Caco-2 (cell line): ENCODE results near the gene ARSK. TPM values are rescaled to one million over a fixed set of nuclear protein-coding genes. Genes with fewer than 3 reads are reported as not detected.

Experiments
- BruUV-seq: library from RNA; stranded (reverse); fragments of 400-500 nt; replicated peaks from 2 replicates; lab custom pipeline; 2021; lab: Mats Ljungman, UMichigan
- CTCF ChIA-PET: fragments of 300-600 bp; sonication (Branson Sonifier 250); formaldehyde crosslinking; loops from one replicate; lab custom pipeline; 2022; ENCODE audit warnings: antibody characterized with exemption; lab: Charles Lee
- POLR2A ChIA-PET: fragments of 300-600 bp; sonication (Branson Sonifier 250); formaldehyde crosslinking; loops from one replicate; lab custom pipeline; 2022; ENCODE audit warnings: antibody characterized with exemption; lab: Charles Lee
- DNase-seq, 2 experiments: peaks; one replicate each; pipeline versions ENCODE4 v3.0.0 to v3.0.0-alpha.2; 2020 to 2022
- H3K27me3 ChIP-seq: replicated peaks from 2 replicates; pipeline ENCODE4 v1.6.0; 2011; ENCODE audit warnings: low read length; ENCODE audit not compliant: control insufficient read depth, insufficient read depth
- H3K36me3 ChIP-seq: 2 replicates; pipeline ENCODE4 v1.5.1; 2011; ENCODE audit warnings: low read length; ENCODE audit not compliant: control insufficient read depth, insufficient read depth
- H3K4me1 ChIP-seq: fragments of 250-450 bp; sonication (Bioruptor Pico); 2 replicates; pipeline ENCODE4 v1.5.1; 2020; ENCODE audit warnings: mild to moderate bottlenecking
- H3K4me3 ChIP-seq: 2 replicates; pipeline ENCODE4 v1.5.1; 2011; ENCODE audit warnings: low read depth, mild to moderate bottlenecking, control low read depth, low read length
- H3K9me3 ChIP-seq: fragments of 250-450 bp; sonication (Bioruptor Pico); 2 replicates; pipeline ENCODE4 v1.5.1; 2020; ENCODE audit warnings: mild to moderate bottlenecking, moderate library complexity
- H3K27ac Mint-ChIP-seq: one replicate; pipeline ENCODE4 v1.8.0; 2022; ENCODE audit warnings: mixed read lengths; ENCODE audit not compliant: unreplicated experiment
- H3K27me3 Mint-ChIP-seq: one replicate; pipeline ENCODE4 v1.8.0; 2022; ENCODE audit warnings: mixed read lengths; ENCODE audit not compliant: insufficient read depth, unreplicated experiment
- H3K36me3 Mint-ChIP-seq: one replicate; pipeline ENCODE4 v1.8.0; 2022; ENCODE audit warnings: mild to moderate bottlenecking, mixed read lengths; ENCODE audit not compliant: insufficient read depth, unreplicated experiment
- H3K4me1 Mint-ChIP-seq: one replicate; pipeline ENCODE4 v1.8.0; 2022; ENCODE audit warnings: low read depth, mixed read lengths; ENCODE audit not compliant: unreplicated experiment
- H3K4me3 Mint-ChIP-seq: one replicate; pipeline ENCODE4 v1.8.0; 2022; ENCODE audit warnings: mild to moderate bottlenecking, moderate library complexity, mixed read lengths; ENCODE audit not compliant: unreplicated experiment
- H3K9me3 Mint-ChIP-seq: one replicate; pipeline ENCODE4 v1.8.0; 2022; ENCODE audit warnings: mixed read lengths; ENCODE audit not compliant: unreplicated experiment
- CTCF ChIP-seq, 2 experiments: fragments of 200-600 bp in 1 of 2; IDR thresholded peaks; 1 replicate in 1 of 2; 2 replicates in 1 of 2; pipeline versions ENCODE4 v1.5.1 to v1.8.0; 2011 to 2022; ENCODE audit warnings: antibody characterized with exemption in 1 of 2, control low read depth in 1 of 2, inconsistent platforms in 1 of 2, low read depth in 1 of 2, low read length in 1 of 2, mild to moderate bottlenecking in 1 of 2, moderate library complexity in 1 of 2; ENCODE audit not compliant: insufficient read depth in 1 of 2, severe bottlenecking in 1 of 2, unreplicated experiment in 1 of 2
- intact Hi-C: fragments of 100-400 bp; cut with micrococcal nuclease; formaldehyde crosslinking; loops from one replicate; pipeline ENCODE4 v1.10.0; 2022; ENCODE audit not compliant: unreplicated experiment
- total RNA-seq: library from RNA; stranded (reverse); gene quantifications from 2 replicates; pipeline ENCODE4 v1.2.3, GENCODE V29; 2022

Gene ARSK
- total RNA-seq, 1 experiment from 2014 or later = 5.0 TPM

- intact Hi-C loops = no loop called here
- H3K36me3 ChIP-seq = no peaks in the 10 kb centered on the region
- Mint-ChIP-seq H3K4me3 (no peak overlapping the region), H3K4me1 (peaks cover 11% of the 10 kb centered on the region), H3K27ac (no peak overlapping the region), H3K9me3 (peaks cover 5% of the 10 kb centered on the region), H3K36me3 (no peaks in the 10 kb centered on the region), H3K27me3 (no peaks in the 10 kb centered on the region)
- no peaks in the 10 kb centered on the region for H3K9me3 ChIP-seq
- H3K4me3 ChIP-seq = no peak overlapping the region
- no peak for DNase-seq
- CTCF ChIA-PET = no interaction called here
- TF ChIP-seq CTCF (IDR thresholded peaks at IDR 0.05; ENCODE audit: insufficient read depth in 1 of 2, low read depth in 1 of 2, low read length in 1 of 2, severe bottlenecking in 1 of 2, unreplicated experiment in 1 of 2) = no peak
- no peaks in the 10 kb centered on the region for H3K27me3 ChIP-seq
- peaks cover 4% of the 10 kb centered on the region; the same call in 1 of the 2 replicates for H3K4me1 ChIP-seq
- BruUV-seq = no TSS peak
- POLR2A ChIA-PET = interaction anchor here (0.6 kb wide), 1 partner anchor 8 kb away, joined by 3 read pairs; no protein-coding TSS in a partner anchor
Measured at GRCh38 chr5:95634081-95634480, 79.2 kb downstream of the ARSK start.

GRCh38 chr5:95638632-95639031 is 83.7 kb downstream of the ARSK start:
- TF ChIP-seq CTCF (IDR thresholded peaks at IDR 0.05; ENCODE audit: insufficient read depth in 1 of 2, low read depth in 1 of 2, low read length in 1 of 2, severe bottlenecking in 1 of 2, unreplicated experiment in 1 of 2) = no peak
- Mint-ChIP-seq H3K4me3 (no peak overlapping the region), H3K9me3 (no peaks in the 10 kb centered on the region), H3K27ac (no peak overlapping the region), H3K4me1 (peaks cover 10% of the 10 kb centered on the region), H3K27me3 (no peaks in the 10 kb centered on the region), H3K36me3 (no peaks in the 10 kb centered on the region)
- H3K4me1 ChIP-seq = peaks cover 6% of the 10 kb centered on the region; the same call in 1 of the 2 replicates
- POLR2A ChIA-PET = no interaction called here
- CTCF ChIA-PET = no interaction called here
- no peaks in the 10 kb centered on the region for H3K36me3 ChIP-seq
- no peaks in the 10 kb centered on the region for H3K27me3 ChIP-seq
- H3K9me3 ChIP-seq = no peaks in the 10 kb centered on the region
- H3K4me3 ChIP-seq = no peak overlapping the region
- no peak for DNase-seq
- intact Hi-C loops = no loop called here
- no TSS peak for BruUV-seq

GRCh38 chr5:95641741-95642220 is 86.9 kb downstream of the ARSK start:
- Mint-ChIP-seq H3K36me3 (peaks cover 5% of the 10 kb centered on the region), H3K4me1 (peaks cover 17% of the 10 kb centered on the region), H3K27me3 (no peaks in the 10 kb centered on the region), H3K4me3 (no peak overlapping the region), H3K9me3 (no peaks in the 10 kb centered on the region), H3K27ac (no peak overlapping the region)
- ChIA-PET POLR2A (interaction anchor here (0.5 to 0.7 kb wide), 2 partner anchors 8 to 20 kb away, joined by 3 read pairs; no protein-coding TSS in a partner anchor), CTCF (interaction anchor here (0.6 kb wide), 1 partner anchor 66 kb away, joined by 3 read pairs; no protein-coding TSS in a partner anchor)
- BruUV-seq = no TSS peak
- TF ChIP-seq CTCF (IDR thresholded peaks at IDR 0.05; ENCODE audit: insufficient read depth in 1 of 2, low read depth in 1 of 2, low read length in 1 of 2, severe bottlenecking in 1 of 2, unreplicated experiment in 1 of 2) = no peak
- Histone ChIP-seq H3K9me3 (no peaks in the 10 kb centered on the region), H3K4me1 (peaks cover 6% of the 10 kb centered on the region; the same call in 1 of the 2 replicates), H3K36me3 (no peaks in the 10 kb centered on the region), H3K4me3 (no peak overlapping the region), H3K27me3 (no peaks in the 10 kb centered on the region)
- DNase-seq = no peak
- intact Hi-C loops = no loop called here
